HepG2 (cell line): ENCODE results near the gene TMC8. TPM values are rescaled to one million over a fixed set of nuclear protein-coding genes. Genes with fewer than 3 reads are reported as not detected.

Source experiments
- CCAR2 ChIP-seq: fragments of 200-400 bp; formaldehyde crosslinking; optimal IDR thresholded peaks from 2 replicates; pipeline ENCODE3; 2018; ENCODE audit warnings: low read depth, mild to moderate bottlenecking, low read length, moderate library complexity
- HCFC1 ChIP-seq: fragments of 150-350 bp; IDR thresholded peaks from 2 replicates; pipeline ENCODE4 v1.6.1; 2014; ENCODE audit warnings: low read depth, low read length
- JUN ChIP-seq: sonication (generic); formaldehyde crosslinking; IDR thresholded peaks from 2 replicates; pipeline ENCODE4 v1.4.0; 2020; ENCODE audit warnings: mild to moderate bottlenecking, missing genetic modification reagents
- MEIS1 ChIP-seq: sonication (generic); formaldehyde crosslinking; IDR thresholded peaks from 2 replicates; pipeline ENCODE4 v1.9.0; 2021; ENCODE audit warnings: mild to moderate bottlenecking, missing genetic modification reagents, moderate library complexity, borderline replicate concordance
- NFE2L1 ChIP-seq: sonication (generic); formaldehyde crosslinking; IDR thresholded peaks from 2 replicates; pipeline ENCODE4 v1.4.0; 2020; ENCODE audit warnings: missing genetic modification reagents, mild to moderate bottlenecking, borderline replicate concordance
- TEAD3 ChIP-seq: optimal IDR thresholded peaks from 2 replicates; pipeline ENCODE3; 2016; ENCODE audit warnings: borderline replicate concordance
- ZNF670 ChIP-seq: sonication (generic); formaldehyde crosslinking; IDR thresholded peaks from 2 replicates; pipeline ENCODE4 v1.8.0; 2022; ENCODE audit warnings: mild to moderate bottlenecking, missing genetic modification reagents, borderline replicate concordance
- polyA plus RNA-seq, 8 experiments: library from polyadenylated mRNA; depleted of rRNA in 3 of 8; stranded (reverse) in 7 of 8; unstranded in 1 of 8; fragments of >200 nt; fragmentation: Illumina TruSeq in 4 of 8; extraction: Trizol in 4 of 8; gene quantifications; 2 replicates each; pipeline versions ENCODE4 v1.2.1 to v1.2.3, GENCODE V29; 2011 to 2016; ENCODE audit warnings: low read depth in 4 of 8, missing spikeins in 1 of 8, mixed read lengths in 1 of 8; ENCODE audit not compliant: insufficient read depth in 1 of 8
- total RNA-seq, 5 experiments: library from RNA; depleted of rRNA; stranded (reverse); fragments of >200 nt; fragmentation: Illumina TruSeq; extraction: Trizol; gene quantifications; 2 replicates each; pipeline ENCODE4 v1.2.3, GENCODE V29; 2016; ENCODE audit warnings: low read depth in 1 of 5
- TF ChIP-seq, protein P1 (sequence below): sonication (generic); formaldehyde crosslinking; IDR thresholded peaks from 2 replicates; pipeline ENCODE4; 2020; ENCODE audit warnings: missing genetic modification reagents, mild to moderate bottlenecking, borderline replicate concordance
- TF ChIP-seq, protein P2 (sequence below): sonication (generic); formaldehyde crosslinking; IDR thresholded peaks from 2 replicates; pipeline ENCODE4 v1.4.0; 2020; ENCODE audit warnings: mild to moderate bottlenecking, missing genetic modification reagents
- TF ChIP-seq, protein P3 (sequence below): IDR thresholded peaks from 2 replicates; pipeline ENCODE4 v1.6.1; 2016
- TF ChIP-seq, protein P4 (sequence below): sonication (generic); formaldehyde crosslinking; conservative IDR thresholded peaks from 2 replicates; pipeline ENCODE4 v1.4.0; 2020; ENCODE audit warnings: missing genetic modification reagents
- TF ChIP-seq, protein P5 (sequence below): sonication (generic); formaldehyde crosslinking; IDR thresholded peaks from 2 replicates; pipeline ENCODE4 v1.4.0; 2020; ENCODE audit warnings: missing genetic modification reagents
- TF ChIP-seq, protein P6 (sequence below): IDR thresholded peaks from 2 replicates; pipeline ENCODE4 v1.6.1; 2016; ENCODE audit warnings: low read depth, borderline replicate concordance
- TF ChIP-seq, protein P7 (sequence below): sonication (generic); formaldehyde crosslinking; IDR thresholded peaks from 2 replicates; pipeline ENCODE4 v1.5.0; 2020; ENCODE audit warnings: missing genetic modification reagents

Gene TMC8
- total and polyA plus RNA-seq, 2 of the 13 experiments (the other 11 are each of a cell fraction or from before 2014, with no cell fraction given) = 0.53 to 7.8 TPM

DNA sequence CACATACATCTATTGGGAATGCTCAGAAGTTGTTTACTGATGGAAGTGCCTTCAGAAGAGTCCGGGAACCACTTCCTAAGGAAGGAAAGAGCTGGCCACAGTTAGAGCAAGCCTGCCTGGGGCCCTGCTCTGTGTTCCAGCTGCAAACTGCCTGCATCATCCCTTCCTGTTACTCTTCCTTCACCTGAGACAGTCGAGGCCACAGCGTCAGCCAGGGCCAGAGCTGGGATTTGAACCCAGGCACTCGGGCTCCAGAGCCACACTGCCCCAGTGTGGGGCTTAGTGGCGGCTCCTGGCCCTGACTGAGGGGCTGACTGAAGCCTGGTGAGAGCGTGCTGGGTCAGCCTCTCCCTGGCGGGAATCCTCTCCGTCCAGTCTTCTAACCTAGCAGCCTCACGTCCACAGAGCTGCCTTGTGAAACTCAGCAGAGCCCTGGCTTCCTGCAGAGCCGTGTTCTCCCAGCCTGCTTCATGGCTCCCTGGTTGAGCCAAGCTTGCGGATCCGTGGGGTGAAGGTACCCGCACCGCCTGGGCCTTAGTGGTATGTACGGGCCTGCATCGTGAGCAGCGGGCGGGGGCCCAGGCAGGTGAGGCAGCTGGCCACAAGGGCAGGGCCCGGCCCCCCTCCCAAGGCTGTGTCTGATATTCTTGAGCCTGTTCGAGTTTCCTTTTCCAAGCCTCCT lies 11.0 kb downstream of the TMC8 start (continued):
- TF ChIP-seq, protein P1, sequence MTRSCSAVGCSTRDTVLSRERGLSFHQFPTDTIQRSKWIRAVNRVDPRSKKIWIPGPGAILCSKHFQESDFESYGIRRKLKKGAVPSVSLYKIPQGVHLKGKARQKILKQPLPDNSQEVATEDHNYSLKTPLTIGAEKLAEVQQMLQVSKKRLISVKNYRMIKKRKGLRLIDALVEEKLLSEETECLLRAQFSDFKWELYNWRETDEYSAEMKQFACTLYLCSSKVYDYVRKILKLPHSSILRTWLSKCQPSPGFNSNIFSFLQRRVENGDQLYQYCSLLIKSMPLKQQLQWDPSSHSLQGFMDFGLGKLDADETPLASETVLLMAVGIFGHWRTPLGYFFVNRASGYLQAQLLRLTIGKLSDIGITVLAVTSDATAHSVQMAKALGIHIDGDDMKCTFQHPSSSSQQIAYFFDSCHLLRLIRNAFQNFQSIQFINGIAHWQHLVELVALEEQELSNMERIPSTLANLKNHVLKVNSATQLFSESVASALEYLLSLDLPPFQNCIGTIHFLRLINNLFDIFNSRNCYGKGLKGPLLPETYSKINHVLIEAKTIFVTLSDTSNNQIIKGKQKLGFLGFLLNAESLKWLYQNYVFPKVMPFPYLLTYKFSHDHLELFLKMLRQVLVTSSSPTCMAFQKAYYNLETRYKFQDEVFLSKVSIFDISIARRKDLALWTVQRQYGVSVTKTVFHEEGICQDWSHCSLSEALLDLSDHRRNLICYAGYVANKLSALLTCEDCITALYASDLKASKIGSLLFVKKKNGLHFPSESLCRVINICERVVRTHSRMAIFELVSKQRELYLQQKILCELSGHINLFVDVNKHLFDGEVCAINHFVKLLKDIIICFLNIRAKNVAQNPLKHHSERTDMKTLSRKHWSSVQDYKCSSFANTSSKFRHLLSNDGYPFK (CRISPR knock-in tag) = peak; percentile 16; the same call in 1 of the 2 replicates
- no peak for TF ChIP-seq JUN (CRISPR knock-in tag)
- 0 out of 2 replicates have a peak, but pooled peaks have one; percentile 49 for TF ChIP-seq MEIS1 (CRISPR knock-in tag)
- no peak for TF ChIP-seq HCFC1
- TF ChIP-seq, protein P2, sequence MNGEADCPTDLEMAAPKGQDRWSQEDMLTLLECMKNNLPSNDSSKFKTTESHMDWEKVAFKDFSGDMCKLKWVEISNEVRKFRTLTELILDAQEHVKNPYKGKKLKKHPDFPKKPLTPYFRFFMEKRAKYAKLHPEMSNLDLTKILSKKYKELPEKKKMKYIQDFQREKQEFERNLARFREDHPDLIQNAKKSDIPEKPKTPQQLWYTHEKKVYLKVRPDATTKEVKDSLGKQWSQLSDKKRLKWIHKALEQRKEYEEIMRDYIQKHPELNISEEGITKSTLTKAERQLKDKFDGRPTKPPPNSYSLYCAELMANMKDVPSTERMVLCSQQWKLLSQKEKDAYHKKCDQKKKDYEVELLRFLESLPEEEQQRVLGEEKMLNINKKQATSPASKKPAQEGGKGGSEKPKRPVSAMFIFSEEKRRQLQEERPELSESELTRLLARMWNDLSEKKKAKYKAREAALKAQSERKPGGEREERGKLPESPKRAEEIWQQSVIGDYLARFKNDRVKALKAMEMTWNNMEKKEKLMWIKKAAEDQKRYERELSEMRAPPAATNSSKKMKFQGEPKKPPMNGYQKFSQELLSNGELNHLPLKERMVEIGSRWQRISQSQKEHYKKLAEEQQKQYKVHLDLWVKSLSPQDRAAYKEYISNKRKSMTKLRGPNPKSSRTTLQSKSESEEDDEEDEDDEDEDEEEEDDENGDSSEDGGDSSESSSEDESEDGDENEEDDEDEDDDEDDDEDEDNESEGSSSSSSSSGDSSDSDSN = peak; percentile 26; the same call in 1 of the 2 replicates
- TF ChIP-seq, protein P3, sequence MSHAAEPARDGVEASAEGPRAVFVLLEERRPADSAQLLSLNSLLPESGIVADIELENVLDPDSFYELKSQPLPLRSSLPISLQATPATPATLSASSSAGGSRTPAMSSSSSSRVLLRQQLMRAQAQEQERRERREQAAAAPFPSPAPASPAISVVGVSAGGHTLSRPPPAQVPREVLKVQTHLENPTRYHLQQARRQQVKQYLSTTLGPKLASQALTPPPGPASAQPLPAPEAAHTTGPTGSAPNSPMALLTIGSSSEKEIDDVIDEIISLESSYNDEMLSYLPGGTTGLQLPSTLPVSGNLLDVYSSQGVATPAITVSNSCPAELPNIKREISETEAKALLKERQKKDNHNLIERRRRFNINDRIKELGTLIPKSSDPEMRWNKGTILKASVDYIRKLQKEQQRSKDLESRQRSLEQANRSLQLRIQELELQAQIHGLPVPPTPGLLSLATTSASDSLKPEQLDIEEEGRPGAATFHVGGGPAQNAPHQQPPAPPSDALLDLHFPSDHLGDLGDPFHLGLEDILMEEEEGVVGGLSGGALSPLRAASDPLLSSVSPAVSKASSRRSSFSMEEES (CRISPR knock-in tag) = no peak
- peak; percentile 7 for TF ChIP-seq TEAD3 (CRISPR knock-in tag)
- peak; percentile 29; the same call in 1 of the 2 replicates for TF ChIP-seq ZNF670 (CRISPR knock-in tag)
- TF ChIP-seq, protein P4, sequence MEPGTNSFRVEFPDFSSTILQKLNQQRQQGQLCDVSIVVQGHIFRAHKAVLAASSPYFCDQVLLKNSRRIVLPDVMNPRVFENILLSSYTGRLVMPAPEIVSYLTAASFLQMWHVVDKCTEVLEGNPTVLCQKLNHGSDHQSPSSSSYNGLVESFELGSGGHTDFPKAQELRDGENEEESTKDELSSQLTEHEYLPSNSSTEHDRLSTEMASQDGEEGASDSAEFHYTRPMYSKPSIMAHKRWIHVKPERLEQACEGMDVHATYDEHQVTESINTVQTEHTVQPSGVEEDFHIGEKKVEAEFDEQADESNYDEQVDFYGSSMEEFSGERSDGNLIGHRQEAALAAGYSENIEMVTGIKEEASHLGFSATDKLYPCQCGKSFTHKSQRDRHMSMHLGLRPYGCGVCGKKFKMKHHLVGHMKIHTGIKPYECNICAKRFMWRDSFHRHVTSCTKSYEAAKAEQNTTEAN (CRISPR knock-in tag) = no peak
- TF ChIP-seq CCAR2 = no peak
- TF ChIP-seq, protein P5, sequence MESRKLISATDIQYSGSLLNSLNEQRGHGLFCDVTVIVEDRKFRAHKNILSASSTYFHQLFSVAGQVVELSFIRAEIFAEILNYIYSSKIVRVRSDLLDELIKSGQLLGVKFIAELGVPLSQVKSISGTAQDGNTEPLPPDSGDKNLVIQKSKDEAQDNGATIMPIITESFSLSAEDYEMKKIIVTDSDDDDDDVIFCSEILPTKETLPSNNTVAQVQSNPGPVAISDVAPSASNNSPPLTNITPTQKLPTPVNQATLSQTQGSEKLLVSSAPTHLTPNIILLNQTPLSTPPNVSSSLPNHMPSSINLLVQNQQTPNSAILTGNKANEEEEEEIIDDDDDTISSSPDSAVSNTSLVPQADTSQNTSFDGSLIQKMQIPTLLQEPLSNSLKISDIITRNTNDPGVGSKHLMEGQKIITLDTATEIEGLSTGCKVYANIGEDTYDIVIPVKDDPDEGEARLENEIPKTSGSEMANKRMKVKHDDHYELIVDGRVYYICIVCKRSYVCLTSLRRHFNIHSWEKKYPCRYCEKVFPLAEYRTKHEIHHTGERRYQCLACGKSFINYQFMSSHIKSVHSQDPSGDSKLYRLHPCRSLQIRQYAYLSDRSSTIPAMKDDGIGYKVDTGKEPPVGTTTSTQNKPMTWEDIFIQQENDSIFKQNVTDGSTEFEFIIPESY (CRISPR knock-in tag) = 0 out of 2 replicates have a peak, but pooled peaks have one; percentile 33
- TF ChIP-seq, protein P6, sequence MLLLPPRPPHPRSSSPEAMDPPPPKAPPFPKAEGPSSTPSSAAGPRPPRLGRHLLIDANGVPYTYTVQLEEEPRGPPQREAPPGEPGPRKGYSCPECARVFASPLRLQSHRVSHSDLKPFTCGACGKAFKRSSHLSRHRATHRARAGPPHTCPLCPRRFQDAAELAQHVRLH (CRISPR knock-in tag) = no peak
- TF ChIP-seq, protein P7, sequence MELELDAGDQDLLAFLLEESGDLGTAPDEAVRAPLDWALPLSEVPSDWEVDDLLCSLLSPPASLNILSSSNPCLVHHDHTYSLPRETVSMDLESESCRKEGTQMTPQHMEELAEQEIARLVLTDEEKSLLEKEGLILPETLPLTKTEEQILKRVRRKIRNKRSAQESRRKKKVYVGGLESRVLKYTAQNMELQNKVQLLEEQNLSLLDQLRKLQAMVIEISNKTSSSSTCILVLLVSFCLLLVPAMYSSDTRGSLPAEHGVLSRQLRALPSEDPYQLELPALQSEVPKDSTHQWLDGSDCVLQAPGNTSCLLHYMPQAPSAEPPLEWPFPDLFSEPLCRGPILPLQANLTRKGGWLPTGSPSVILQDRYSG (CRISPR knock-in tag) = no peak
- 0 out of 2 replicates have a peak, but pooled peaks have one; percentile 37 for TF ChIP-seq NFE2L1
